Upper lobe of left lung (tissue), 4 donors: Measurements from ENCODE around the gene AGR3.

Source experiments
- CTCF ChIP-seq, 6 experiments: fragments of 450-650 bp in 4 of 6; fragments of 200-600 bp in 2 of 6; sonication (generic) in 2 of 6; IDR thresholded peaks; one replicate each; pipeline ENCODE4 v1.5.1; 2016 to 2019; ENCODE audit warnings: antibody characterized with exemption in 6 of 6
- EP300 ChIP-seq, 4 donors: sonication (generic); formaldehyde crosslinking; IDR thresholded peaks; one replicate each; pipeline ENCODE4 v1.5.1; 2017; ENCODE audit warnings: antibody characterized with exemption in 4 of 4, control low read depth in 2 of 4

GRCh38 chr7:16926861-16927260 lies 45.1 kb upstream of the AGR3 start:
- TF ChIP-seq CTCF (IDR thresholded peaks at IDR 0.05): no peak
- no peak for TF ChIP-seq EP300 (IDR thresholded peaks at IDR 0.05)
